Activated CD4-positive, alpha-beta T cell treated with anti-CD3 and anti-CD28 coated beads, Interleukin-2, amount 50 U/mL, for 24 hours (primary cell): ENCODE measurements around the gene ASB16.

ENCODE experiments used
- DNase-seq, 2 donors: peaks; one replicate each; pipeline ENCODE4 v3.0.0-alpha.2; 2020; ENCODE audit warnings: low read depth in 1 of 2, low spot score in 1 of 2

Gene ASB16

GRCh38 chr17:44207743-44208142 is 37.2 kb downstream of the ASB16 start:
- no peak for DNase-seq

GRCh38 chr17:44209786-44210341 is 39.4 kb downstream of the ASB16 start:
- peak in 1 of 2 donors; percentile 47 for DNase-seq

- DNase-seq: peak; percentile 78 to 83
Observed at GRCh38 chr17:44210342-44211192, 40.1 kb downstream of the ASB16 start.

- no peak for DNase-seq
Observed at GRCh38 chr17:44211281-44212265, 41.1 kb downstream of the ASB16 start.

- DNase-seq: no peak
Observed at GRCh38 chr17:44212507-44213402, 42.3 kb downstream of the ASB16 start.

GRCh38 chr17:44213403-44214229 is 43.1 kb downstream of the ASB16 start:
- no peak for DNase-seq

- no peak for DNase-seq
Observed at GRCh38 chr17:44214230-44214494, 43.7 kb downstream of the ASB16 start.

GRCh38 chr17:44214896-44215295 is 44.4 kb downstream of the ASB16 start:
- DNase-seq: no peak

- DNase-seq: no peak
Observed at GRCh38 chr17:44216173-44216572, 45.7 kb downstream of the ASB16 start.

- DNase-seq: no peak
Observed at GRCh38 chr17:44216694-44217093, 46.2 kb downstream of the ASB16 start.

GRCh38 chr17:44217738-44218343 is 47.3 kb downstream of the ASB16 start:
- DNase-seq: no peak

- peak; percentile 66 to 81 for DNase-seq
Observed at GRCh38 chr17:44218344-44219107, 48.0 kb downstream of the ASB16 start.

GRCh38 chr17:44219108-44219615 is 48.7 kb downstream of the ASB16 start:
- peak in 1 of 2 donors; percentile 51 for DNase-seq

GRCh38 chr17:44219616-44220212 is 49.2 kb downstream of the ASB16 start, which contains the start of gene UBTF:
TSS of gene UBTF (minus strand) at chr17:44219675. CDS start at chr17:44218229, 1,446 bp downstream.
- DNase-seq: peak in 1 of 2 donors; percentile 44

- peak in 1 of 2 donors; percentile 43 for DNase-seq
Observed at GRCh38 chr17:44220213-44221083, 49.9 kb downstream of the ASB16 start.

GRCh38 chr17:44221084-44221861 is 50.8 kb downstream of the ASB16 start:
- peak in 1 of 2 donors; percentile 29 for DNase-seq
